ENCODE results near the gene HSPA6.
"Not testable (repeated sequence)": the region's sequence is repeated elsewhere in the genome, so short reads cannot be mapped to it uniquely, and the experiment has no call there.

The HSPA6 gene

GRCh38 chr1:161560960-161561715, 36.8 kb downstream of the HSPA6 start:
- DNase-seq (ENCODE audit: low read depth), result not testable (repeated sequence)

GRCh38 chr1:161562441-161562840, 38.1 kb downstream of the HSPA6 start:
- DNase-seq (ENCODE audit: low read depth), result not testable (repeated sequence)

GRCh38 chr1:161563522-161563921, 39.2 kb downstream of the HSPA6 start:
- DNase-seq (ENCODE audit: low read depth), result not testable (repeated sequence)

GRCh38 chr1:161566602-161566960, 42.2 kb downstream of the HSPA6 start:
- DNase-seq (ENCODE audit: low read depth), result not testable (repeated sequence)

GRCh38 chr1:161571703-161572102, 47.4 kb downstream of the HSPA6 start:
- DNase-seq (ENCODE audit: low read depth), result not testable (repeated sequence)

Data from activated T-cell treated with anti-CD3 and anti-CD28 coated beads for 24 hours (primary cell).